Nephron progenitor cell (in vitro differentiated cells): ENCODE data around the gene DYNLT5.
"Not testable (repeated sequence)": the region's sequence is repeated elsewhere in the genome, so short reads cannot be mapped to it uniquely, and the experiment has no call there.

Source experiments
- DNase-seq: peaks from one replicate; pipeline ENCODE4 v3.0.0; 2021
- H3K27ac Mint-ChIP-seq: 2 replicates; pipeline ENCODE4 v1.8.0; 2021; ENCODE audit warnings: mild to moderate bottlenecking, moderate library complexity, mixed read lengths
- H3K27me3 Mint-ChIP-seq: 2 replicates; pipeline ENCODE4 v1.8.0; 2021; ENCODE audit warnings: mild to moderate bottlenecking, low read depth, mixed read lengths; ENCODE audit not compliant: poor library complexity
- H3K36me3 Mint-ChIP-seq: 2 replicates; pipeline ENCODE4 v1.8.0; 2021; ENCODE audit warnings: low read depth, mixed read lengths
- H3K4me1 Mint-ChIP-seq: 2 replicates; pipeline ENCODE4 v1.8.0; 2021; ENCODE audit warnings: mixed read lengths
- H3K4me3 Mint-ChIP-seq: 2 replicates; pipeline ENCODE4 v1.8.0; 2021; ENCODE audit warnings: mild to moderate bottlenecking, moderate library complexity, mixed read lengths
- H3K9me3 Mint-ChIP-seq: 2 replicates; pipeline ENCODE4 v1.8.0; 2021; ENCODE audit warnings: mild to moderate bottlenecking, moderate library complexity, mixed read lengths
- TF ChIP-seq, protein P1 (sequence below): fragments of 200-600 bp; sonication (generic); IDR thresholded peaks from 2 replicates; pipeline ENCODE4 v1.5.0; 2021; ENCODE audit warnings: antibody characterized with exemption

DYNLT5 gene

DNA sequence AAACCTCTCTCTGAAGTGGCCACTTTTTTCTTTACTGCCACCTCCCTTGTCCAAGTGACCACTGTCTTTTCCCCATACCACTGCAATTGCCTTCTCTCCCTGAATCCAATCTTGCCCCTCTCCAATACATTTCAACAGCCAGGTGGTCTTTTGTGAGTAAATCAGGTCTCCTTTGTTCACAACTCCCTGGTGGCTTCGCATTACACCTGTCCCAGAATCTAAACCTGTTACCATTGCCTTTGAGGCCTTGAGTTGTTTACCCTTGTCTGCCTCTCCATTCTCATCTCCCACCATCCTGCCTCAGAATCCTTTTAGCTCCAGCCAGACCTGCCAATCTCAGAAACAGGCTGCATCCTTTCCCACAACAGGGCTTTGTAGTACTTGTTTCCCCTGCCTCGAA, 21.8 kb upstream of the DYNLT5 start:
- H3K4me3 Mint-ChIP-seq: no peak overlapping the region
- peaks cover 9% of the 10 kb centered on the region for H3K27me3 Mint-ChIP-seq
- DNase-seq: no peak
- H3K36me3 Mint-ChIP-seq: no peaks in the 10 kb centered on the region
- peak overlapping the region; percentile 3 for H3K27ac Mint-ChIP-seq
- H3K4me1 Mint-ChIP-seq: peaks cover 9% of the 10 kb centered on the region
- H3K9me3 Mint-ChIP-seq: no peaks in the 10 kb centered on the region
- TF ChIP-seq, protein P1, sequence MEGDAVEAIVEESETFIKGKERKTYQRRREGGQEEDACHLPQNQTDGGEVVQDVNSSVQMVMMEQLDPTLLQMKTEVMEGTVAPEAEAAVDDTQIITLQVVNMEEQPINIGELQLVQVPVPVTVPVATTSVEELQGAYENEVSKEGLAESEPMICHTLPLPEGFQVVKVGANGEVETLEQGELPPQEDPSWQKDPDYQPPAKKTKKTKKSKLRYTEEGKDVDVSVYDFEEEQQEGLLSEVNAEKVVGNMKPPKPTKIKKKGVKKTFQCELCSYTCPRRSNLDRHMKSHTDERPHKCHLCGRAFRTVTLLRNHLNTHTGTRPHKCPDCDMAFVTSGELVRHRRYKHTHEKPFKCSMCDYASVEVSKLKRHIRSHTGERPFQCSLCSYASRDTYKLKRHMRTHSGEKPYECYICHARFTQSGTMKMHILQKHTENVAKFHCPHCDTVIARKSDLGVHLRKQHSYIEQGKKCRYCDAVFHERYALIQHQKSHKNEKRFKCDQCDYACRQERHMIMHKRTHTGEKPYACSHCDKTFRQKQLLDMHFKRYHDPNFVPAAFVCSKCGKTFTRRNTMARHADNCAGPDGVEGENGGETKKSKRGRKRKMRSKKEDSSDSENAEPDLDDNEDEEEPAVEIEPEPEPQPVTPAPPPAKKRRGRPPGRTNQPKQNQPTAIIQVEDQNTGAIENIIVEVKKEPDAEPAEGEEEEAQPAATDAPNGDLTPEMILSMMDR: no peak

DNA sequence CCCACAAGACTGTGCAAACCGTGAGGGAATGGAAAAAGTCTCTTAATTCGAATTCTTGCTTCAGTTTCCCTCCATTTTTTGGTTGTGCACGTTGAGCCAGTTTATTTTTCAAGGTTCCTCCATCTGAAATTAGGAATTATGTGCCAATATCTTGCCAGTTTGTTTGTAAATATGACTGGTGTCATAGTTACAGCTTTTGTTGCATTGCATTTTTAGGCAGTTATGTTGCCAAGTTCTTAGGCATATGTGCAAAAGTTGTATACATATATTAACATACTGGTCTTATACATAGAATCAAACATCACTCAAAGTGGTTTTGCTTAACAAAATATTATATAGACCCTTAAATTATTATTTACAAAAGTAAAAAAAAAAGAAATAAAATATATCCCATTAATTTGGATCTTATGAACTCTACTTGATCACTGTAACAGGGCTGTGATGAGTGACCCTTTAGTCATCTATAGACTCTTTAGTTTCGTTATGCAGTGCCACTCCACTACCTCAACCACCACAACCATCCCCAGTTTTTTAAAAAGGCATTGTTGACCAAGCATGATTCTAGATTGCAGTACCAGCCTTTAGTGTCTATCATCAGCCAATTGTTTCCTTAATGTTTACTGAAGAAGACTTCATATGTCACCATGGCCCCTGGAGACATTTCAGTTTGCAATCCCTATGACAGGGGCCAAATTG, 20.9 kb upstream of the DYNLT5 start:
- no peak overlapping the region for H3K27ac Mint-ChIP-seq
- peaks cover 9% of the 10 kb centered on the region for H3K4me1 Mint-ChIP-seq
- no peaks in the 10 kb centered on the region for H3K36me3 Mint-ChIP-seq
- no peak for DNase-seq
- H3K27me3 Mint-ChIP-seq: peaks cover 9% of the 10 kb centered on the region
- no peak overlapping the region for H3K4me3 Mint-ChIP-seq
- no peaks in the 10 kb centered on the region for H3K9me3 Mint-ChIP-seq
- TF ChIP-seq, protein P1: no peak

DNA sequence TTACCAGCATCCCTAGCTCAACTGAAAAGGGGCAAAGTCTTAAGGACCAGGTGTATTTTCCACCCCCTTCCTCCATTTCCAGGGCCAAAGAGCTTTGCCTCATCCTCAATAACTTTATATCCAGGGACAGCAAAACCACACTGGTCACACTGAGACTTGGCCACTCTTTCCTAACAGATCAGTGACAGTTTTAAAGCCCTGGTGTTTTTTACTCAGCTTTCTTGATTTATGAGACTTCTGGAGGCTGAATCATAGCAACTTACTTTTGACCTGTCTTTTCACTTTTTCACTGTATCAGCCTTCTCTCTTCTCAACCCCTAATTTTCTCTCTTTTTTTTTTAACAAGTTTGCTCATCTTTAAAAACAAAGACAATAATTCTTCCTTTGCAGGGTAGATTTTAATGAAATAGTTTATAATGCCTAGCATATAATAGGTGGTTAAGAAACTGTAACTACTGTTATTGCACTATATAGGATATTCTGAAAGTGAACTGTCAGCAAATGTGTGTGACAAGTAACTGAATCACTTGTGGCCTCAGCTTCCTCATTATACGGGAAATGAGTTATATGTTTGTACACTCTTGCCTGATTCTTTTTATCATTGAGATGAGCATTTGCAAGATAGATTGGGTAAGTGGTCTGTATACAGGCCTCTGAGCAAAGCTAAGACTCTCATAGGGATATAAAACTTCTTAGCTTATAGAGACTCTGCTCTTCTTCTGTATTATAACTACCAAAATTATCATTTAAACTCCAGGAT, 19.7 kb upstream of the DYNLT5 start:
- H3K27me3 Mint-ChIP-seq: no peaks in the 10 kb centered on the region
- H3K4me1 Mint-ChIP-seq: peaks cover 9% of the 10 kb centered on the region
- no peak overlapping the region for H3K27ac Mint-ChIP-seq
- no peaks in the 10 kb centered on the region for H3K9me3 Mint-ChIP-seq
- no peak overlapping the region for H3K4me3 Mint-ChIP-seq
- TF ChIP-seq, protein P1: no peak
- no peak for DNase-seq
- H3K36me3 Mint-ChIP-seq: no peaks in the 10 kb centered on the region

DNA sequence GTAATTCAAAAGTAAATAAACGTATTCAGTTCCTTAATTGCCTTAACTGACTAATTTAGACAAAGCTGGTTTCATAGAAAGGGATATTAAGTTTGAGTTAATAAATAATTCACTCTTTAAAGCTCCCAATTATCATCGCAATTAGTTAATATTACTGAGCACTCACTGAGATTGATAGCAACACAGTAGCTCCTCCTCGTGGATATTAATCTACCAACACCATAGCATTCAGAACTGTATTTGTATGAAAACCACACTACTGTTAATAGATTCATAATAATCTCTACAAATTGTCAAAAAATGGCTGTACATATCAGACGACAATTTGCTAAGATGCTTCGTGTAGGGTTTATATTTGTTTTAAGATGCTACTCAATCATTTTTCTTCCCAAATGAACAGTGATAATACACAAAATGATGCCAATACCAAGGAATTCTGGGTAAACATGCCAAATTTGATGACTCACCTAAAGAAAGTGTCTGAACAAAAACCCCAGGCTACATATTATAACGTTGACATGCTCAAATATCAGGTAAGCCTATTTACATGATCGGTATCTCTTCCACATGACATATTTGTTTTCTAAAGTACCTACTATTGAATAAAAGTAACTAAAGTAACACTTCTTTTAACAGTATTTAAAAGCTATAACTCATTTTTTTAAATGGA, 18.8 kb upstream of the DYNLT5 start:
- H3K27me3 Mint-ChIP-seq: no peaks in the 10 kb centered on the region
- no peak overlapping the region for H3K4me3 Mint-ChIP-seq
- no peak for DNase-seq
- no peak overlapping the region for H3K27ac Mint-ChIP-seq
- H3K4me1 Mint-ChIP-seq: peaks cover 9% of the 10 kb centered on the region
- TF ChIP-seq, protein P1: no peak
- H3K36me3 Mint-ChIP-seq: no peaks in the 10 kb centered on the region
- H3K9me3 Mint-ChIP-seq: no peaks in the 10 kb centered on the region

DNA sequence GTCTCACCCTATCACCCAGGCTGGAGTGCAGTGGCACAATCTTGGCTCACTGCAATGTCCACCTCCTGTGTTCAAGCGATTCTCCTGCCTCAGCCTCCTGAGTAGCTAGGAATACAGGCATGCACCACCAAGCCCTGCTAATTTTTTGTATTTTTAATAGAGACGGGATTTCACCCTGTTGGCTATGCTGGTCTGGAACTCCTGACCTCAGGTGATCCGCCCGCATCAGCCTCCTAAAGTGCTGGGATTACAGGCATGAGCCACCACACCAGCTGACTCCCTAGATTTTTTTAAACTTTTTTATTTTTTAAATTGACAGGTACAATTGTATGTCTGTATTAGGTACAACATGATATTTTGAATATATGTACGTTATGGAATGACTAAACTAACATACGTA, 17.7 kb upstream of the DYNLT5 start:
- peaks cover 15% of the 10 kb centered on the region for H3K4me1 Mint-ChIP-seq
- H3K27ac Mint-ChIP-seq, H3K4me3 Mint-ChIP-seq, H3K9me3 Mint-ChIP-seq, H3K36me3 Mint-ChIP-seq, DNase-seq, H3K27me3 Mint-ChIP-seq: not testable (repeated sequence)

DNA sequence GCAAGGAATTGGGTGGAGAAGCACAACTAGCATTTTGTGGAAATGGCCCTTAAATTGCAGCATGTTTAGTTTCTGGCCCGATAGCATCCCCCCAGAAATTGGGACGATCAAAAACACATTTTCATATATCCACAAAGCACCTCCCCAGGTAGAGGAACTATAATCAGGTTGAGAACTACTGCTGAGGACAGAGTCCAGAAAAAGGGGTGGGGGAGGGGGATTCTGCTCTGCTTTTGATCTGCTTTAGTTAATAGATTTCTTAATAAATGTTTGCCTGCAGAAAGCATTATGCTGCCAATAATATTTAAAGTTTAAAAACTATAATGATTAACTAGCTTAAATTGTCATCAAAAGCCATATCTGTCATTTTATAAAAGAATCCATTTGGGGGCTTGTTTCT, 14.4 kb upstream of the DYNLT5 start:
- peaks cover 10% of the 10 kb centered on the region for H3K4me1 Mint-ChIP-seq
- no peak overlapping the region for H3K4me3 Mint-ChIP-seq
- TF ChIP-seq, protein P1: no peak
- no peaks in the 10 kb centered on the region for H3K36me3 Mint-ChIP-seq
- no peaks in the 10 kb centered on the region for H3K27me3 Mint-ChIP-seq
- peaks cover 3% of the 10 kb centered on the region for H3K9me3 Mint-ChIP-seq
- DNase-seq: no peak
- H3K27ac Mint-ChIP-seq: no peak overlapping the region
